GM20431 (cell line): Measurements from ENCODE around the gene HBD.

Experiments
- in situ Hi-C: fragments of 300-500 bp; cut with MseI, MboI; formaldehyde crosslinking; loops from one replicate; pipeline ENCODE4 v1.15.0; 2020; ENCODE audit warnings: low sequenced_read_pairs; ENCODE audit not compliant: unreplicated experiment

HBD gene

GRCh38 chr11:5198285-5198684 lies 36.0 kb downstream of the HBD start:
- in situ Hi-C loops, result no loop called here

- in situ Hi-C loops, result no loop called here
These were observed 36.7 kb downstream of the HBD start for GRCh38 chr11:5197536-5197935.

GRCh38 chr11:5196731-5197130 lies 37.6 kb downstream of the HBD start:
- in situ Hi-C loops, result no loop called here

- in situ Hi-C loops, result no loop called here
These were observed 38.2 kb downstream of the HBD start for GRCh38 chr11:5196067-5196466.

- in situ Hi-C loops, result no loop called here
These were observed 41.5 kb downstream of the HBD start for GRCh38 chr11:5192738-5193137.

GRCh38 chr11:5188201-5188600 lies 46.1 kb downstream of the HBD start:
- in situ Hi-C loops, result no loop called here
